HG03439 (cell line): ENCODE results near the gene RNASEL.
"Not testable (repeated sequence)": the region's sequence is repeated elsewhere in the genome, so short reads cannot be mapped to it uniquely, and the experiment has no call there.

Experiments used
- ATAC-seq: cut with Tn5 transposase; IDR thresholded peaks from one replicate; pipeline ENCODE4 v1.9.1; 2021; ENCODE audit warnings: mild to moderate bottlenecking, moderate library complexity; ENCODE audit not compliant: unreplicated experiment

RNASEL gene

GRCh38 chr1:182565537-182565936, 23.5 kb downstream of the RNASEL start:
- no peak for ATAC-seq

GRCh38 chr1:182564406-182565004, 24.6 kb downstream of the RNASEL start:
- ATAC-seq = no peak

DNA sequence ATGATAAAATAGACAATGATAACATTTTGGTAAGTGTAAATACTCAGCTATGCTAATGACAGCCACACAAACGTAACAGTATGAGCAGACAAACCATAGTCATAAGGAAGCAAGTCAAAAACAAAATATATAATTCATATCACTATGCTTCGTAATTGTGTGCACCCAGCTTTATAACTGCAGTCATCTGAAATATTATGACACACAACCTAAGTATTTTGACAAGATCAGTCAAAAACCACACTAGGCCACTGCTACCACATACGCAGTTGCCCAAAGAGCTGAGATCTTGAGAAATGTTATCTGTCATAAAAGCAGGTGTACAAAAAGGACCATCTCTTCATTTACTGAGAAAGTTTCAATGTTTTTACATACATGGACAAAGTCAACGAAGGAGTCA, 26.0 kb downstream of the RNASEL start:
- no peak for ATAC-seq

DNA sequence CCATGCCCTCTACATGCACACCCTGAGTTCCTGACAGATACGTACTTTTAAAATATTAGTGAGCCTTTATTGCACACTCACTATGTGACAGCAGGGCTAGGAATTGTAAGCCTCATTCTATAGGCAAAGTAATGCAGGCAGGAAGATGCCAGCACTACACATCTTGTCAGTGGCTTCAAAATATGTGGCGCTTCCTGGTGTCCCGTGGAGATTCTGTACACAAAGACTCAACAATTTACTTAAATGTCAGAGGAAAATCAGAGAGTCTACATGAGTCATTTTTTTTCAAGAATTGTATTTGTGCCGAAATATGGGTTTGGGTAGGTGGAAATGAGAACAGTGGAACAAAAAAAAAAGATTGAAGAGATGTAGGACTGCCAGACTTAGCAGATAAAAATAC, 27.6 kb downstream of the RNASEL start:
- no peak for ATAC-seq

DNA sequence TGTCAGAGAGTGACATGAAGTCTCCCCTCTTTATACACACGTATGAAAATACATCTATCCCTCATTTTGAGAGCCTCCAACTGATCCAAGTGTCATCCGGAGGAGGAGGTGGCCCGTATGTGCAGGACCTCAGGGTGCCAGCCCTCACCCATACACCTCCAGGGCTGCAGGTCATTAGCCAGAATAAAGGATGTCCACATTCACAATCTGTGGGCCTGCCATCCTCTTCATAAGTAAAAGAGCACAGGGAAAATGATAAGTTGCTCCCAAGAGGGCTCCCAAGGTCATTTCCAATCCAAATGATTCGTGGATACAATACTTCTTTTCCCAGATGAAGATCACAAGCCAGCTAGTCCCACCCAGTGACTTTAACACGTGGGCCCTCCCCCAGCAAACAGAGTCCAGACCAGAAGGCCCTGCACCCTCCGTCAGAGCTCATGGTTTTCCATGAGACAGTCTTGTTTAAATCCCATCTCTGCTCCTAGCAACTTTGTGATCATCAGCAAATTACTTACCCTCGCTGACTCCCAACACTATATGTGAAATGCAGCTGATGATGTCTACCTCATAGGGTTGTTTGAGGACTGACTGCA, 28.6 kb downstream of the RNASEL start:
- ATAC-seq = no peak

DNA sequence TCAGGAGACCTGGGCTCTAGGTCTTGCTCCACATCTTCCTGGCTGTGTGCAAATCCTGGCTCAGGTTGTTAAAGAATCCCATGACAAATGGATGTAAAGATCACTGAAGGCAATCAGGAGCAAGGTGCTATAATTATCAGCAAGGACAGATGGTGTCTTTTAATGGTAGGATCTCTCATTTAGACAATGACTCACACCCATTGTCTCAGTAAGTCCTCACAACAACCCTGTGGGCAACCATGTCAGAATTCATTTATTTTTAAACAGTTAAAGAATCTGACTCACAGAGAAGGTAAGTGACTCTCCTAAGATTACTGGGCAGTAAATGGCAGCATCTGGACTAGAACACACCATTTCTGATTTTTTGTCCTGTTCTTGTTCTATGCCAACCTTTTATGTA, 32.8 kb downstream of the RNASEL start:
- no peak for ATAC-seq

DNA sequence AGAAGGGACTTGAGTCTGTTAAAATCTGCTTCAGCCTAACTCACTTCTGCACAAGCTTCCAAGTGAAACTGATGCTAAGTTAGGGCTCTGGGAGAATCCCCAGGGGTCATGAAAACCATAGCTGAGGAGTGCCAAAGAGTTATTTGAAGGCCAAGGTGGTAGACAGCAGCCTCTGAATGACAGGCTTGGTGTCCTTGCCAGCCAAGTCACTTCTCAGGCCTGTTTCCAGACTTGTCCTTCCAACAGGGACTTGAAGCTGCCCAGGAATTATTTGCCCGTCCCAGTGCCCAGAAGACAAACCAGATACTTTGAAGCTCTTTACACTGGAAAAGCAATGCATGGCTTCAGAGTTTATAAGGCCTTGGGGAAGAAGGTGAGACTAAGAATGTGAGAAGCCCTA, 33.6 kb downstream of the RNASEL start:
- no peak for ATAC-seq

DNA sequence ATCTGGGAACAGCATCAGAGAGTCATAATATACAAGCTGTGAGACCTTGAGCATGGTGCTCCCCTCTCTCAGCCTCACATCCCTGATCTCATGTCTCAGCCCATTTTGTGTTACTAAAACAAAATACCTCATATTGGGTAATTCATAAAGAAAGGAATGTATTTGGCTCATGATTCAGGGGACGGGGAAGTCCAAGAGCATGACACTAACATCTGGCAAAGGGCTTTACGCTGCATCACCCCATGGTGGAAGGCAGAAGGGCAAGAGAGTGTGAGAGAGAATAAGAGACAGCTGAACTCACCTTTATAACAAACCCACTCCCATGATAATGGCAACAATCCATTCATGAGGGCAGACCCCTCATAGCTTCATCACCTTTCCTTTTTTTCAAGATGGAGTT, 36.5 kb downstream of the RNASEL start:
- ATAC-seq = no peak

DNA sequence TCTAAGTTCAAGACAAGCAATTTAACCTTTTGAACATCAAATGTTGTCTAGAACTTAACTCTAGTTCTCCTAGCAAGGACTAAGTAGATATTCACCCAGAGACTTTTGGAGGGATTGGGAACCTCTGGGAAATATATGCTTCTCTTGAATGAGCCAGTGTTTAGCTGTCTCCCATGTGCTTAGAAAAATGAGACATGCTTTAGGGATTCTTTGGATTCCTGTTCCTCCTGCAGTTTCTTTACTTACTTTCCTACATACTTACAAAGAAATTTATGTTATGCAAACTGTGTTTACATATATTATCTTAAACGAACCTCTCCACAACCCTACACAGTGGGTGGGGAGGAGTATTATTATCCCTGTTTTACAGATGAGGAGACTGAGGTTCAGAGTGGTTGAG, 39.2 kb downstream of the RNASEL start:
- ATAC-seq = no peak

DNA sequence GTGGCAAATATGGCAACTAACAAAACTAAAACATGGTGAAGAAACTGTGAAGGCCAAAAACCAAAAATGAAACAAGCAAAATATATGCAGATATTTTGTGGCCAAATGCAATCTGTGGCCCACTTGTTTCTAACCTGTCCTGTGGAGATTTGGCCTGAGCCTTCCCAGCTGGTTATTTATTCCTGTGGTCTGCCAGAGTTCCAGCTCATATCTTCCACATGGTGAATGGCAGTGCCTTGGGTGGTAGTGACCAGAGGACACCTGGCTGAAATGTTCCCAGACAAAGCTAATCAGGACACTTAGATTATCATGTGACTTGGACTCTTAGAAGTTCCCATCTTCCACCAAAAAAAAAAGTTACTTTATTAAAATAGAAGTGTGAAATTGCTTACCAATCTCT, 39.7 kb downstream of the RNASEL start:
- ATAC-seq = no peak

- no peak for ATAC-seq
Measured at GRCh38 chr1:182533896-182534295, 55.2 kb downstream of the RNASEL start.

DNA sequence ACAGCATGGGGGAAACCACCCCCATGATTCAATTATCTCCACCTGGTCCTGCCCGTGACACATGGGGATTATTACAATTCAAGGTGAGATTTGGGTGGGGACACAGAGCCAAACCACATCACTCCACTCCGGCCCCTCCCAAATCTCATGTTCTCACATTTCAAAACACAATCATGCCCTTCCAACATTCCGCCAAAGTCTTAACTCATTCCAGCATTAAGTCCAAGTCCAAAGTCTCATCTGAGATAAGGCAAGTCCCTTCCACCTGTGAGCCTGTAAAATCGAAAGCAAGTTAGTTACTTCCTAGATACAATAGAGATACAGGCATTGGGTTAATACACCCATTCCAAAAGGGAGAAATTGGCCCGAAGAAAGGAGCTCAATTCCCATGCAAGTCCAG, 60.9 kb downstream of the RNASEL start:
- ATAC-seq = not testable (repeated sequence)

DNA sequence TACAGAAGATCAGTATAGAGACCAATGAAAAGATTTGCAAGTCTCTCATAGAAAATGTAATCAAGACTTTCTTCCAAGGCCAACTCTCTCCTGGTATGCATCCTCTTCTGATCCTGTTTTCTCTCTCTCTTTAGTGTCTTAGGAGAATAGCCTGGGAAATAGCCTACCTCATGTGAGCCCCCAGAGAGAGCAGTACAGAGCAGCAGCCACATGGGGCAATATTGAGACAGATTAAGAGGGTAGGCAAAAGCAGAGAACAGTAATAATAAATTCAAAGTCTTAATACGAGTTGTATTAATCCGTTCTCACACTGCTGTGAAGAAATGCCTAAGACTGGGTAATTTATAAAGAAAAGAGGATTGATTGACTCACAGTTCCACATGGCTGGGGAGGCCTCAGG, 61.4 kb downstream of the RNASEL start:
- ATAC-seq = no peak

GRCh38 chr1:182525342-182525741, 63.7 kb downstream of the RNASEL start:
- no peak for ATAC-seq
